PFSK-1 (cell line): Measurements from ENCODE around the gene RHNO1.

Experiments
- FOXP2 ChIP-seq: optimal IDR thresholded peaks from 2 replicates; pipeline ENCODE3; 2011; ENCODE audit warnings: borderline replicate concordance, control low read depth, inconsistent platforms; ENCODE audit not compliant: insufficient read depth; ENCODE audit errors: extremely low read length, extremely low read depth
- POLR2AphosphoS5 ChIP-seq: IDR thresholded peaks from 2 replicates; pipeline ENCODE4 v1.6.1; 2012; ENCODE audit warnings: low read depth, mild to moderate bottlenecking, control low read depth, low read length, moderate library complexity
- REST ChIP-seq, 2 experiments: IDR thresholded peaks; 2 replicates each; pipeline versions ENCODE4 v1.6.1 to v1.8.0; 2011 to 2012; ENCODE audit warnings: low read depth in 2 of 2, low read length in 2 of 2, control low read depth in 1 of 2, inconsistent platforms in 1 of 2, mild to moderate bottlenecking in 1 of 2, moderate library complexity in 1 of 2; ENCODE audit not compliant: insufficient read depth in 1 of 2
- SIN3A ChIP-seq: IDR thresholded peaks from 2 replicates; pipeline ENCODE4 v1.6.1; 2012; ENCODE audit warnings: mild to moderate bottlenecking, low read length, moderate library complexity, borderline replicate concordance; ENCODE audit not compliant: insufficient read depth
- TAF1 ChIP-seq: IDR thresholded peaks from 2 replicates; pipeline ENCODE4 v1.6.1; 2012; ENCODE audit warnings: low read length, control low read depth, borderline replicate concordance; ENCODE audit not compliant: insufficient read depth

The RHNO1 gene

GRCh38 chr12:2876431-2877046 lies 484 bp upstream of the RHNO1 start:
- no peak for TF ChIP-seq REST (IDR thresholded peaks at IDR 0.05; ENCODE audit: insufficient read depth in 1 of 2, low read depth in 2 of 2, low read length in 2 of 2)

DNA sequence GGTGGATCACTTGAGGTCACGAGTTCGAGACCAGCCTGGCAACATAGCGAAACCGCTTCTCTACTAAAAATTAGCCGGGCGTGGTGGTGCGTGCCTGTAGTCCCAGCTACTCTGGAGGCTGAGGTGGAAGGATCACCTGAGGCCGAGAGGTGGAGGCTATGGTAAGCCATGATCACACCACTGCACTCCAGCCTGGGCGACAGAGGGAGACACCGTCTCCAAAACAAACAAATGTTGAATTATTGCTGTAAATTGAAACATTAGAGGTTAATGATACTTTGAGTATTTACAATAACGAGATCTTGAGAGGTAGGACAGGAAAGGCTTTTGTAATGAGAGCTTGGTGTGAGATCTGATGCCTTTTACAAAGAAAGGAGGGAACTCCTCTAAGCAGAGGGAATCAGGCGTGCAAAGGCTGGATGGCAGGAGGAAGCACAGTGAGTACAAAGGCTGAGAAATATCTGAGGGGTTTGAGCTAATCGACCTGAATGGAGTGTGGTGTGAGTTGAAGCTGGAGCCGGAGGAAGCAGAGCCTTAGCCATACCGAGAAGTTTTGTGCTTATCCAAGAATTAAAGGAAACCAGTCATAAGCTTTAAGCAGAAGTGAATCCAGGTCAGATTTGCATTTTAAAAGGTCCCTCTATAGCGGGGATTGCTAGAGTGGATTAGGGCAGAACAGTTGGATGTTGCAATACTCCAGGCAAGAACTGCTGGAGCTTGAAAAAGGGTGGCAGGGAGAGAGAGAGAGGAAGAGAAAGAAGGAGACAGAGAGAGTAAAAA lies 1.1 kb downstream of the RHNO1 start:
- TF ChIP-seq POLR2AphosphoS5 = no peak

DNA sequence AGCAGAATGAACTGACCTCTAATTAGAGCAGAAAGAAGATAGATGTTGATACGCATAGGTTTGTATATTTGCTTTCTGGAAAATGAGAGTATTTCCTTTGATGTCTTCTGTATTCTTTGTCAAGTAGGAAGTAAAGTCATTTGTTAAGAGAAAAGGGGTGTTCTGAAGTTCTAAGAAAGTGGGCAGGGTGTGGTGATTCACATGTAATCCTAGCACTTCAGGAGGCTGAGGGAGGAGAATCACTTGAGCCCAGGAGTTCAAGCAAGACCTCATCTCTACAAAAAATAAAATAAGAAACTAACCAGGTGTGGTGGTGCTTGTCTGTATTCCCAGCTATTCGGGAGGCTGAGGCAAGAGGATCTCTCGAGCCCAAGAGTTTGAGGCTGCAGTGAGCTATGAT lies 2.8 kb downstream of the RHNO1 start:
- TF ChIP-seq TAF1 = no peak
- TF ChIP-seq POLR2AphosphoS5 = no peak
- TF ChIP-seq REST (IDR thresholded peaks at IDR 0.05; ENCODE audit: insufficient read depth in 1 of 2, low read depth in 2 of 2, low read length in 2 of 2) = no peak
- no peak for TF ChIP-seq SIN3A

DNA sequence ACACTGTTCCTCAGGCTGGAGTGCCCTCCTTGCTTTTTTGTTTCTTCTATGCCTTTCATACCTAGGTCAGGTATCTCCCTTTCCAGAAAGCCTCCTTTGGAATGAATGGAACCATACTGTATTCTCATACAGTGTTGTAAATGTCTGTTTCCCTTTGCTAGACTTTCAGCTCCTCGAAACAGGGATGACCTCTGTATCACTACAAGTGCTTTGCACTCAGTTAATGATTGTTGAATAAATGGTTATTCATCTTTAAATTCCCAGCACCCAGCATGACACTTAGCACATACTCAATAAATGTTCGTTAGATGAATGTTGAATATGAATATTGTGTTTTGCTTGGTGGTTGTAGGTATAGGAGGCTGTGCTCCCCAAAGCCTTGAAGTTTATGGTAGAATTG lies 7.8 kb downstream of the RHNO1 start:
- TF ChIP-seq SIN3A (no peak), FOXP2 (no peak), TAF1 (no peak), POLR2AphosphoS5 (no peak), REST (IDR thresholded peaks at IDR 0.05; ENCODE audit: insufficient read depth in 1 of 2, low read depth in 2 of 2, low read length in 2 of 2) (no peak)

- TF ChIP-seq SIN3A = no peak
- TF ChIP-seq TAF1 = no peak
- no peak for TF ChIP-seq FOXP2
- no peak for TF ChIP-seq POLR2AphosphoS5
Measured at GRCh38 chr12:2886768-2887450, 9.9 kb downstream of the RHNO1 start.

- TF ChIP-seq FOXP2 (no peak), TAF1 (no peak), SIN3A (no peak), POLR2AphosphoS5 (no peak), REST (IDR thresholded peaks at IDR 0.05; ENCODE audit: insufficient read depth in 1 of 2, low read depth in 2 of 2, low read length in 2 of 2) (no peak)
Measured at GRCh38 chr12:2890001-2890387, 13.0 kb downstream of the RHNO1 start.
